HG02884 (cell line): ENCODE measurements around the gene RUSC1.

ENCODE experiments used
- ATAC-seq: cut with Tn5 transposase; IDR thresholded peaks from one replicate; pipeline ENCODE4 v1.9.1; 2021; ENCODE audit warnings: mild to moderate bottlenecking, moderate library complexity; ENCODE audit not compliant: unreplicated experiment

RUSC1 gene

DNA sequence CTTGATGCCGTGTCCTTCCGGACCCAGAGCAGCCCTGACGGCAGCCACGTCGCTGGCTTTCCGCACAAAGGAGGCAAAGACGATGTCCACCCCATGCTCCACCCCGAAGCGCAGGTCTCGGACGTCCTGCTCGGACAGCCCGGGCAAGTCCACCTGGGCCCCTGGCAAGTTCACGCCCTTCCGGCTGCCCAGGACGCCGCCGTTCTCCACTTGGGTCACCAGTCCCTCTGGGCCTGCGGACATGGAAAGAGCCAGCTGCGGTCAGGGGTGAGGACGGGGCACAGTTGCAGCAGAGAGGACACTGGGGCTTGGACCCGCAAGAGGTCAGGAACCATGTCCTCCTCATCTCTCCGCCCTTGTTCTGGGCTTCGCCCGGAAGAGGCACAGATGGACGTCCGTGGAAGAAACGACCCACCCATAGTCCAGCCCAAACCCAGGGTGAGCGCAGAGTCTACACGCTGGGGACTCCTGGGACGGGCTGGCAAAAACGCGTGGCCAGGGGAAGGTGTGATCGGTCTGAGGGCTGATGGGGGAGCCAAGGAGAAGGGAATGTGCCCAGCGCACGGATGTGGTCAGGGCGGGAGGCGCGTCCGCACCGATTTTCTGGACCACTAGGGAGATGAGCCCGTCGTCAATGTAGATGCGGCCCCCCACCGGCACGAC is 26.0 kb upstream of the RUSC1 start:
- ATAC-seq: no peak

DNA sequence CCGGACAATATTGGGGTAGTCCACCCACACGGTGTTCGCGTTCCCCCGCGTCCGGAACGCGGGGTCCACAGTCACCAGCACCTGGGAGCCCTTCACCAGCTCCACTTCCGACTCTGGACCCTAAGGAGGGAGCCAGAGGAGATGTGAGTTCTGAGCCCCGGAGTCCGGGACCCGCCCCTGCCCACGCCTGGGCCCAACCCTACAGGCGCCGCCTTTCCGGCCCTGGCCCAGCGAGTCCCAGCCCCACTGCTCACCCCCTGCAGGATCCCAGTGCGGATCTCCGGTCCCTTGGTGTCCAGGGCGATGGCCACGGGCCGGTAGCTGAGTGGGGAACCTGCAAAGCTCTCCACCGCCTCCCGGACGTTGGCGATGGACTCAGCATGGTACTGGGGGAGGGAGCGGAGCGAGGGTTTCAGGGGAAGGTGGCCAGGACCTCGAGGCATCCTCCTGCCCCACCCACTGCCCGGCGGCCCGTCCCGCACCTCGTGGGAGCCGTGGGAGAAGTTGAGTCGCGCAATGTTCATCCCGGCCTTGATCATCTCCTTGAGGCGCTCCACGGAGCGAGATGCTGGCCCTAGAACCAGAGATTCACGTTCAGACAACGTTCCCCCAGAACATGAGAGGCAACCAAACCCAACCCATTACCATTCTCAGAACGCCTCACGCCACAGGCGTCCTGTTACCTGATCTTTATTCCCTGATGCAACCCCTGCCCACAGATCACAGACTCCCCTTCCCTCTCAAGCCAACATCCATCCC is 25.3 kb upstream of the RUSC1 start:
- ATAC-seq: no peak

GRCh38 chr1:155295942-155296267 is 24.8 kb upstream of the RUSC1 start:
- no peak for ATAC-seq

DNA sequence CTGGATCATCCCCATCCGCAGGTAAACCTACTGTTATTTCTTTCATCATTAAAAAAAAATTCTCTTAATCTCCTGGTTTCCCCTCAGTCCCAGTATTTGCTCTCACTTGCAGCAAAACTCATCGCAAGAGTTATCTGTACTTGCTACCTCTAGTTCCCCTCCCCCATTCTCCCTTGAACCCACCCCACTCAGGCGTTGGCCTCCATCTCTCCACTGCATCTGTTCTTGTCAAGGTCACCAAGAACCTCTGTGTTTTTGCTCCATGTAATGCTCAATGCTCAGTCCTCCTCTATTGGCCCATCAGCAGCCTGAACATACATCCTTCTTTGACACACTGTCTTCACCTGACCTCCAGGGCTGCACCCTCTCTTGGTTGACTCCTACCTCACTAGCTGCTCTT is 24.0 kb upstream of the RUSC1 start:
- ATAC-seq: no peak

GRCh38 chr1:155297384-155297783 is 23.3 kb upstream of the RUSC1 start:
- ATAC-seq: no peak

DNA sequence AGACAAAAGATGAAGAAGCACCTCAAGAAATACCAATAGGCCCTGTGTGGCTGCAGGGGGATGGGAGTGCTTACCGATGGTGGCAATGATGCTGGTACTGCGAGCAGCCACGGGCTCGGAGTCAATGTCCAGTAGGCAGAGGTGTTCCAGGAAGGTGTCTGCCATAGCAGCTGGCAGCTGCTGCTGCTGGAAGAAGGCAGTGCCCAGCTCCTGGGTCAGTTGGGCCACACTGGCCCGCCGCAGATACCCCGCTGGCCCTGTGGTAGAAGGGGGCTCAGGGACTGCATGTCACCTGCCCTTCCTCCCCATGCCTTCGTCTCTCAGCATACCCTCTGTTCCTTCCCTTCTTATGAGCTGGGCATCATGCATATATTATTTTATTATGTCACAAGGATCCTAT is 20.7 kb upstream of the RUSC1 start:
- no peak for ATAC-seq

- ATAC-seq: no peak
These were observed 20.0 kb upstream of the RUSC1 start for GRCh38 chr1:155300553-155301329.

DNA sequence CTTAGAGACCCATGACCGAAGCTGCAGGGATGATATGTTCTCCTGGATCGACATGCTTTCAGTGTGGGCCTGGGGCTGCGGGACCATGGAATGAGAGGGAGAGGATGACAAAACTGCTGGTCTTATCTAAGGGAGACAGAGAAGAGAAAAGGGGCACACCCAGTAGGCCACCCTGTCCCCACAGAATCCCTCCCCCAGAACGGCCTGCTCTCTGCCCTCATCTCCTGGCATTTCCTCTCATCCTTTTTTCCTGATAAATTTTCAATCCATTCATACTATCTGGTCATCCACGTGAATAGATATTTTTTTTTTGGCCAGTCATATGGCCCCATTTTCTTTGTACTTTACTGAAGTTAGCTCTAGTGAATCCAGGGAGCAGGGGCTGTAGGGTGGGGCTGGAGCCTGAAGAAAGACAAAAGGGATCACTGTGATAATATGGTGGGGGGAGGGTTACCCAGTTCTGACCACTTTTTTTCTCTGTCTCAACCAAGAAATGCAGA is 19.3 kb upstream of the RUSC1 start, which contains the start of gene PKLR:
Gene PKLR, minus strand, starts transcription at position 97 of the 500 bp plus-strand sequence. Its CDS starts 43 bp downstream, at position 54.
- no peak for ATAC-seq

- ATAC-seq: no peak
These were observed 16.1 kb upstream of the RUSC1 start for GRCh38 chr1:155304558-155305063.

GRCh38 chr1:155305881-155306391 is 14.8 kb upstream of the RUSC1 start:
- ATAC-seq: no peak

GRCh38 chr1:155307247-155307740 is 13.4 kb upstream of the RUSC1 start:
- ATAC-seq: no peak

DNA sequence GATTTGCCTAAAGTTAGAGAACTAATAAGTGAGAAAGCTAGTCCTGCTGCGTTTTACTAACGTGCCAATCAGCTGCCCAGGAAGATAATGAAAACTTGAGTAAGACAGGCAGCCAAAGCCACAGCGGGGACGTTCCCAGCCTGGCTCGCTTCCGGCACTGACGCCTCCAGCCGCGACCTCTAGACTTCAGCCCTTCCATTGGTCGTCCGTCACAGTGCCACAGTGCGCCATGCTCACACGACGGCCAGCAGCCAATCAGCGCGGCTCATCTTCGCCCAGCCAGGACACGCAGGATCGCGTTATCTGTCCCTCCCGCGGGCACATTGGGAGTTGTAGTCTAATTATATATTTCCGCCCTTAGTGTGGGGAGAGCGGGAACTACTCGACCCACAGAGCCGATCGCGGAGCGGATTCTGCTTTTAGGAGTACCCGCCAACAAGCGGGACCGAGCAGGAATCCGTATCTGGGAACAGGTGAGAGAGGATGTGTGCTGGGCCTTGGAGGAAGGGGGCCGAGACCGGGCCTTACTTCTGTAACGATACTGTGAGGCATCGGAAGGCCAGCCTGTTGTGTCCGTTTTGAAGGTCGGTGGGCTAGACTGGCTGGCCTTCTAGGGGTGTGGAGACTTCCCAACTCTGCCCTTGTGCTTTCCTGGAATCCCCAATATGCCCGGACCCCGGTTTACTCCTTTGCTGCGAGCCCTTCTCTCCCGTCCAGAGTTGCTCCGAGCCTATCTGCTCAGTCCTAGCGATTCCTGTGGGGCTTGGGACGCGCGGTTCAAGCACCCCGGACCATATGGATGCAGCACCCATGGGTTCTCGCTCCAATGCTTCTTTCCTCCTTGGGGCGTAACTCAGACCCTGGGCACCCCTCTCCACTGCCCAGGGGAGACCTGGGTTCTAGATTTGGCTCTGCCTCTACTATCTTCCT is 11.9 kb upstream of the RUSC1 start, which contains the start of gene FDPS:
Gene FDPS, plus strand, starts transcription at position 374 of the 930 bp plus-strand sequence. CDS start 924 bp downstream, outside the sequence.
- peak; percentile 94 for ATAC-seq

DNA sequence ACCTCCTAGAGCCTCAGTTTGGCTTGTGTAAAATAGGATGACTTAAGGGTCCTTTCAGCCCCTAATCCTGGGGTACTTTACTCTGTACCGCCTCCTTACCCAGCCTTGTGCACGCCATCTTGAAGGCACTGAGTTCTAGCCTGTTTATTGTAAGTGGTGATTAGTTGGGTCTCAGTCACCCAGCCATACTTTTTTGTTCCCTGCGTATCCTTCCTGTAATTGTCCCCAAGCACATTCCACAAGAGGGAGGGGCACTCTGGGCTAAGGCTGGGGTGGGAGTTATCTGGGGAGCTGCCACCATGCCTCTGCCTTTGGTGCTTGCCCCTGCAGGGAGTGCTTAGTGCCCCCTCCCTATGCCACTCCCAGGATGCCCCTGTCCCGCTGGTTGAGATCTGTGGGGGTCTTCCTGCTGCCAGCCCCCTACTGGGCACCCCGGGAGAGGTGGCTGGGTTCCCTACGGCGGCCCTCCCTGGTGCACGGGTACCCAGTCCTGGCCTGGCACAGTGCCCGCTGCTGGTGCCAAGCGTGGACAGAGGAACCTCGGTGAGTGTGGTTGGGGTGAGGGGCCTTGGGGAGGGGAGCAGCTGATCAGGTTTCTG is 11.2 kb upstream of the RUSC1 start:
- ATAC-seq: no peak

GRCh38 chr1:155313261-155313660 is 7.4 kb upstream of the RUSC1 start:
- ATAC-seq: no peak

- ATAC-seq: no peak
These were observed 3.8 kb upstream of the RUSC1 start for GRCh38 chr1:155316922-155317321.

DNA sequence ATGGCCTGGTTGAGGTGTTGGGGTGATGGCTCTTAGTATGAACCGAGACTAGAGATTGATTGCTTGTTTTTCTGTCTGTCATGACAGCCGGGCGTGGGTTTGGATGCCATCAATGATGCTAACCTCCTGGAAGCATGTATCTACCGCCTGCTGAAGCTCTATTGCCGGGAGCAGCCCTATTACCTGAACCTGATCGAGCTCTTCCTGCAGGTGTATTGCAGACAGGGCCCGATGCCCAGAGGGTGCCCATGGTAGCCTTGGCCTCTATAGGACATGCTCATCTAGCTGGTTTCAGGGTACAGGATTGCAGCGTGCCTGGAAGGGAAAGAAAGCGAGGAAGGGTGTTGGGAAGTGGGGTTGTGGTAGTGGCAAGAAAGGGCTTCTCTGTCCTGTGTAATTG is 2.6 kb upstream of the RUSC1 start:
- ATAC-seq: no peak

GRCh38 chr1:155319536-155319935 is 1.2 kb upstream of the RUSC1 start:
- ATAC-seq: no peak

DNA sequence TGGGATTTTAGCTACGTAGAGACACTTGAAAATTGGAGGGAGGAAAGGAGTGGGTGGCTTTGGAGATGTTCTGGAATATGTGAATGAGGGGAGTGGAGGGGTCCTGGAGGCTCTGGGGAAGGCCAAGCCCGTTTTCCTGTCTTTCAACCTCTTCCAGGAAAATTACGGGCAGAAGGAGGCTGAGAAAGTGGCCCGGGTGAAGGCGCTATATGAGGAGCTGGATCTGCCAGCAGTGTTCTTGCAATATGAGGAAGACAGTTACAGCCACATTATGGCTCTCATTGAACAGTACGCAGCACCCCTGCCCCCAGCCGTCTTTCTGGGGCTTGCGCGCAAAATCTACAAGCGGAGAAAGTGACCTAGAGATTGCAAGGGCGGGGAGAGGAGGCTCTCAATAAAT is 442 bp upstream of the RUSC1 start:
- no peak for ATAC-seq
